Testis (tissue), 2 donors: ENCODE results near the gene AKNA.

ENCODE experiments used
- POLR2A ChIP-seq: fragments of 450-650 bp; IDR thresholded peaks from one replicate; pipeline ENCODE4 v1.6.1; 2017; ENCODE audit warnings: antibody characterized with exemption, mild to moderate bottlenecking, moderate library complexity
- TF ChIP-seq, protein P1 (sequence below), 3 experiments: fragments of 450-650 bp in 2 of 3; fragments of 200-600 bp in 1 of 3; sonication (generic) in 1 of 3; IDR thresholded peaks; one replicate each; pipeline ENCODE4 v1.5.1; 2016 to 2019; ENCODE audit warnings: antibody characterized with exemption in 3 of 3, mild to moderate bottlenecking in 2 of 3, moderate library complexity in 1 of 3

DNA sequence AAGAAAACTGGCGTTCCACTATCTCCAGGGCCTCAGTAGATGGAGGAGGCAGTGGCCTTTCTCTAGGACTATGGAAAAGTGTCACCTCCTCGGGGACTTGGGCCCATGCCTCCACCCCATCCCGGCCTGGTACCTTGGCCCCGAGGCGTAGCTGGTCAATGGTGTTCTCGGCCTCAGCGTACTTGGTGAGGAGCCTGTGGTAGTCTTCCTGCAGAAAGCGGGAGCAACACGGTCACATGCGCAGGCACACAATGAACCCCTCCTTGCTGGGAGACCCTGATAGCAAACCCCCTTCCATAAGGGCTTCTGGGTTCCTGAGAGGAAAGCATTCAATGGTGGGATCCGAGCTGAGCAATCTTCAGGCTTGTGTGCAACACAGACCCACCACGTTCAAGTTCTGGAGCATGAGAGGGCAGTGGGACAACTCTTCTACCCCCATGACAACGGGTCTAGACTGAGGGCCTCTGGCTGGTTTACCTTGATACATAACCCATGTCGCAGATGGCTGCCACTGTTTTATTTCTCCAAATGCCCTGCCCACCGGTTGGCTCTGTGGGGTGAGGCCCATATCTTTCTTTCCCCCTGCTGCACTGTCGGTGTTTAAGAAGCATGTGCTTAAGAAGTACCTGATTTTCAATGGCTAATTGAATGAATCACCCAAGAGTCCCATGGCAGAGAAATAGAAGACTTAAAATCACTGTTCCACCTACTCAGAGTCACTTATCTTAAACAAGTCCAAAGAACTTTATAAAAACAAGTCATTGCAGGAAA, 13.6 kb downstream of the AKNA start:
- TF ChIP-seq POLR2A: no peak
- TF ChIP-seq, protein P1, sequence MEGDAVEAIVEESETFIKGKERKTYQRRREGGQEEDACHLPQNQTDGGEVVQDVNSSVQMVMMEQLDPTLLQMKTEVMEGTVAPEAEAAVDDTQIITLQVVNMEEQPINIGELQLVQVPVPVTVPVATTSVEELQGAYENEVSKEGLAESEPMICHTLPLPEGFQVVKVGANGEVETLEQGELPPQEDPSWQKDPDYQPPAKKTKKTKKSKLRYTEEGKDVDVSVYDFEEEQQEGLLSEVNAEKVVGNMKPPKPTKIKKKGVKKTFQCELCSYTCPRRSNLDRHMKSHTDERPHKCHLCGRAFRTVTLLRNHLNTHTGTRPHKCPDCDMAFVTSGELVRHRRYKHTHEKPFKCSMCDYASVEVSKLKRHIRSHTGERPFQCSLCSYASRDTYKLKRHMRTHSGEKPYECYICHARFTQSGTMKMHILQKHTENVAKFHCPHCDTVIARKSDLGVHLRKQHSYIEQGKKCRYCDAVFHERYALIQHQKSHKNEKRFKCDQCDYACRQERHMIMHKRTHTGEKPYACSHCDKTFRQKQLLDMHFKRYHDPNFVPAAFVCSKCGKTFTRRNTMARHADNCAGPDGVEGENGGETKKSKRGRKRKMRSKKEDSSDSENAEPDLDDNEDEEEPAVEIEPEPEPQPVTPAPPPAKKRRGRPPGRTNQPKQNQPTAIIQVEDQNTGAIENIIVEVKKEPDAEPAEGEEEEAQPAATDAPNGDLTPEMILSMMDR (IDR thresholded peaks at IDR 0.05): no peak
